Smooth muscle cell (in vitro differentiated cells): Measurements from ENCODE around the gene CLASP1. TPM values are rescaled to one million over a fixed set of nuclear protein-coding genes. Genes with fewer than 3 reads are reported as not detected.

Experiments used
- DNase-seq: peaks from one replicate; lab custom pipeline; 2025; ENCODE audit not compliant: unreplicated experiment; lab: John Stamatoyannopoulos, UW
- H2AFZ ChIP-seq: fragments of 200-600 bp; sonication (generic); 2 replicates; pipeline ENCODE4 v1.6.0; 2016; ENCODE audit warnings: antibody characterized with exemption, low read depth, mild to moderate bottlenecking
- H3F3A ChIP-seq: fragments of 200-600 bp; sonication (generic); 2 replicates; pipeline ENCODE4 v1.6.0; 2017; ENCODE audit warnings: antibody characterized with exemption, low read depth
- H3K27ac ChIP-seq: fragments of 200-600 bp; sonication (generic); 2 replicates; pipeline ENCODE4 v1.5.1; 2016; ENCODE audit warnings: low read depth, mild to moderate bottlenecking
- H3K27me3 ChIP-seq: fragments of 200-600 bp; sonication (generic); 2 replicates; pipeline ENCODE4 v1.6.1; 2016; ENCODE audit warnings: low read depth, mild to moderate bottlenecking
- H3K36me3 ChIP-seq: fragments of 200-600 bp; sonication (generic); 2 replicates; pipeline ENCODE4 v1.5.1; 2016; ENCODE audit warnings: low read depth
- H3K4me1 ChIP-seq: fragments of 200-600 bp; sonication (generic); 2 replicates; pipeline ENCODE4 v1.5.1; 2016; ENCODE audit warnings: low read depth
- H3K4me2 ChIP-seq: fragments of 200-600 bp; sonication (generic); 2 replicates; pipeline ENCODE4 v1.6.0; 2016; ENCODE audit warnings: mild to moderate bottlenecking
- H3K4me3 ChIP-seq: fragments of 200-600 bp; sonication (generic); 2 replicates; pipeline ENCODE4 v1.5.1; 2016; ENCODE audit warnings: mild to moderate bottlenecking
- H3K79me2 ChIP-seq: fragments of 200-600 bp; sonication (generic); 2 replicates; pipeline ENCODE4 v1.6.0; 2016; ENCODE audit warnings: low read depth, mild to moderate bottlenecking
- H3K9ac ChIP-seq: fragments of 200-600 bp; sonication (generic); 2 replicates; pipeline ENCODE4 v1.6.0; 2016; ENCODE audit warnings: low read depth
- H3K9me3 ChIP-seq: fragments of 200-600 bp; sonication (generic); replicated peaks from 2 replicates; pipeline ENCODE4 v1.5.1; 2016; ENCODE audit warnings: low read depth
- H4K20me1 ChIP-seq: fragments of 200-600 bp; sonication (generic); 2 replicates; pipeline ENCODE4 v1.6.0; 2016; ENCODE audit warnings: low read depth
- CTCF ChIP-seq: fragments of 200-600 bp; sonication (generic); IDR thresholded peaks from 2 replicates; pipeline ENCODE4 v1.5.1; 2017; ENCODE audit warnings: borderline replicate concordance, mild to moderate bottlenecking, antibody characterized with exemption; ENCODE audit not compliant: insufficient read depth, poor library complexity, severe bottlenecking
- WGBS: methylation state at CpG from one replicate; pipeline ENCODE4 v1.1.7; 2016; ENCODE audit warnings: low lambda C conversion rate; 5-methylcytosine and 5-hydroxymethylcytosine counted together
- polyA plus RNA-seq: library from polyadenylated mRNA; unstranded; fragments of >200 nt; fragmentation: Nextera tagmentation; extraction: Ambion mirVana; gene quantifications from 2 replicates; pipeline ENCODE4 v1.2.1, GENCODE V29; 2016
- total RNA-seq: library from RNA; depleted of rRNA; stranded (reverse); fragments of >200 nt; gene quantifications from 2 replicates; pipeline ENCODE4 v1.2.3, GENCODE V29; 2014

Gene CLASP1
- total and polyA plus RNA-seq, 2 experiments from 2014 or later = 15.0 to 33.8 TPM

DNA sequence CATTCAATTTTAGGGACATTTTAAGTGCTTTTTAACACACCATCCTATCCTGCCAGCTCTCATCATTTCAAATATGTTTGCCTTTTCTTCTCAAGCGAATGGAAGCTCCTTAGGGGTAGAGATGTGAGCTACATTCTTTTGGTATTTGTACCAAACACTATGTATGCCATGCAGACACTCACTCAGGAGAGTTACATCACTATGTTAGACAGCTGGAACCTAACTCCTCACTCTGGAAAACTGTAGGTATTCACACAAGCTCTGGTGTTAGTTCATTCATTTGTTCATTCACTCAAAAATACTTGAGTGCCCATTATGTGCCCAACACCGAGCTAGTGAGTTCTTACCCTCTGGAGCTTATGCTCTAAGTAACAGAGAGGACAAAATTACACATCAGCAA, 144.9 kb downstream of the CLASP1 start:
- 88% methylated on average over 2 of the region's 2 CpGs for WGBS
- no peak overlapping the region for H3K4me3 ChIP-seq
- H2AFZ ChIP-seq = no peak overlapping the region
- peak overlapping the region; percentile 96 for H3K27ac ChIP-seq
- peaks cover 15% of the 10 kb centered on the region for H3K4me1 ChIP-seq
- peaks cover 15% of the 10 kb centered on the region for H3K79me2 ChIP-seq
- H3K4me2 ChIP-seq = no peak overlapping the region
- peaks cover 3% of the 10 kb centered on the region for H3K36me3 ChIP-seq
- H3K9me3 ChIP-seq = no peaks in the 10 kb centered on the region
- H3K27me3 ChIP-seq = no peaks in the 10 kb centered on the region
- DNase-seq = no peak
- H3F3A ChIP-seq = no peaks in the 10 kb centered on the region
- peak overlapping the region; percentile 49 for H3K9ac ChIP-seq
- peaks cover 25% of the 10 kb centered on the region for H4K20me1 ChIP-seq
- no peak for TF ChIP-seq CTCF

DNA sequence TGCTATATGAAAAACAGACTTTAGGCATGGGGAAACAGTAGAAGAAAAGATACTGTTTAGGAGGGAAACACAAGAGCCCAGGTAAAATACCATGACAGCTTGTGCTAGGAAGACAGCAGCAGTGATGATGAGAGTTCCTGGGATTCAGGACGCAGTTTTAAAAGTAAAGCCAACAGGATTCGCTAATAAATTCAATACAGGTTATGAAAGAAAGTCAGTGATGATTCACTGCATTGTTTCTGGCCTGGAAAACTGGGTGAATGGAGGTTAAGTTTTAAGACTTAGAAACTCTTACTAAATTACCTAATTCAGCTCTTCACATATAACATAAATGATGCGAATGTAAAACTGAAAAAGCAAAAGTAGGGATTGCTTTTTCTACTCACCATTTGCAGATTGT, 146.5 kb downstream of the CLASP1 start:
- Histone ChIP-seq H3K79me2 (peaks cover 15% of the 10 kb centered on the region), H3K27me3 (no peaks in the 10 kb centered on the region), H3K9me3 (no peaks in the 10 kb centered on the region), H3K4me2 (no peak overlapping the region), H3K4me3 (no peak overlapping the region), H3K27ac (peak overlapping the region; percentile 96), H3K9ac (no peak overlapping the region), H3K4me1 (peaks cover 15% of the 10 kb centered on the region), H2AFZ (no peak overlapping the region), H3K36me3 (peaks cover 8% of the 10 kb centered on the region), H3F3A (no peaks in the 10 kb centered on the region), H4K20me1 (peaks cover 19% of the 10 kb centered on the region)
- DNase-seq = no peak
- 95% methylated on average over 3 of the region's 3 CpGs for WGBS
- no peak for TF ChIP-seq CTCF

DNA sequence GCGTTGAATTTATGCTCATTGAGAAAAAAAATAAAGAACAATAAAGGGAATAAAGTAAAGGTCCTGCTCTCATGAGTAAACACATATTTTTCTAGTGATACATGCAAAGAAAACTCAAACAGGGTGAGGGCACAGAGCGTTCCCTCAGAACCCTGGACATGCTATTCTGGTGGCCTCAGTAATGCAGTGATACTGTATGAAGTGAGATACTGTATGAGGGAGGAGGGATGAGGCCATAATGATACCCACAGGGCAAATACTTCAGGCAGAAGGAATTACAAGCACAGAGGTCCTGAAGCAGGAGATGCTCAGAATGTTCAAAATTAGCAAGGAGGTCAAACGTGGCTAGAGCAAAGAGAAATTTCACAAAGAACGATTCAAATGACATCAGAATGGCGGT, 147.0 kb downstream of the CLASP1 start:
- peaks cover 19% of the 10 kb centered on the region for H4K20me1 ChIP-seq
- no peaks in the 10 kb centered on the region for H3K27me3 ChIP-seq
- peaks cover 8% of the 10 kb centered on the region for H3K36me3 ChIP-seq
- 78% methylated on average over 5 of the region's 5 CpGs for WGBS
- no peak for DNase-seq
- no peak overlapping the region for H3K4me2 ChIP-seq
- H3K4me3 ChIP-seq = no peak overlapping the region
- peaks cover 15% of the 10 kb centered on the region for H3K4me1 ChIP-seq
- peak overlapping the region; percentile 96 for H3K27ac ChIP-seq
- H3K79me2 ChIP-seq = peaks cover 11% of the 10 kb centered on the region
- no peak overlapping the region for H2AFZ ChIP-seq
- H3K9ac ChIP-seq = peak overlapping the region; percentile 51
- H3K9me3 ChIP-seq = no peaks in the 10 kb centered on the region
- no peaks in the 10 kb centered on the region for H3F3A ChIP-seq
- TF ChIP-seq CTCF = no peak

DNA sequence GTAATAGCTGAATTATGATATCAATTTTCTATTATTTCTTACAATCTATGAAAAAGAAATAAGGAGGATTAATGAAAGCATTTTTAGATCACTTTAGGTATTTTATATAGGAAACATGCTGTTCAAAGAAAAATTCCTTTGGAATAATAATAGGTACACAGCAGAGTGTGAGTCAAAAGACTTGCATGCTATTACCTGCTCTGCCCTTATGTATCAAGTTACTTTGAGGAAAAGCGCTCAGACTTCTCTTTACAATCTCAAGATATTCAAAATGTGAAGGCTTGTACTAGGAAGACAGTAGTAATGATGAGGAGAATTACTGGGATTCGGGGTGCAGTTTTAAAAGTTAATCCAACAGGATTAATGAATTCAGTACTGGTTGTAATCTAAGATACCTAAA, 147.7 kb downstream of the CLASP1 start:
- H3K36me3 ChIP-seq = peaks cover 8% of the 10 kb centered on the region
- peaks cover 4% of the 10 kb centered on the region for H3K79me2 ChIP-seq
- no peak for TF ChIP-seq CTCF
- H3K4me1 ChIP-seq = peaks cover 15% of the 10 kb centered on the region
- H3K27ac ChIP-seq = peak overlapping the region; percentile 96
- no peak overlapping the region for H3K4me3 ChIP-seq
- 76% methylated on average over 2 of the region's 2 CpGs for WGBS
- no peak for DNase-seq
- no peaks in the 10 kb centered on the region for H3K9me3 ChIP-seq
- no peaks in the 10 kb centered on the region for H3F3A ChIP-seq
- H3K9ac ChIP-seq = peak overlapping the region; percentile 51
- H3K4me2 ChIP-seq = no peak overlapping the region
- H2AFZ ChIP-seq = no peak overlapping the region
- H3K27me3 ChIP-seq = no peaks in the 10 kb centered on the region
- H4K20me1 ChIP-seq = peaks cover 17% of the 10 kb centered on the region
